Adrenal gland (tissue), 12 donors: ENCODE measurements around the gene CSNK1E. TPM values are rescaled to one million over a fixed set of nuclear protein-coding genes. Genes with fewer than 3 reads are reported as not detected.

Experiments used
- DNase-seq, 7 donors: peaks; one replicate each; pipeline ENCODE4 v3.0.0-alpha.2; 2019 to 2020
- H3K27ac ChIP-seq, 5 donors: fragments of 200-600 bp; sonication (generic) in 4 of 5; 1 replicate in 3 of 5; 2 replicates in 2 of 5; pipeline versions ENCODE4 v1.5.1 to v1.8.0; 2016 to 2020; ENCODE audit warnings: mild to moderate bottlenecking in 1 of 5
- H3K27me3 ChIP-seq: fragments of 200-600 bp; 2 replicates; pipeline ENCODE4 v1.8.0; 2021
- H3K36me3 ChIP-seq, 2 donors: fragments of 200-600 bp; replicated peaks in 1 of 2; 1 replicate in 1 of 2; 2 replicates in 1 of 2; pipeline versions ENCODE4 v1.5.1 to v1.8.0; 2018 to 2022
- H3K4me1 ChIP-seq, 2 donors: fragments of 200-600 bp; replicated peaks in 1 of 2; 1 replicate in 1 of 2; 2 replicates in 1 of 2; pipeline versions ENCODE4 v1.5.1 to v1.8.0; 2018 to 2021
- H3K4me3 ChIP-seq, 4 donors: fragments of 200-600 bp; sonication (generic) in 3 of 4; one replicate each; pipeline ENCODE4 v1.5.1; 2016 to 2018
- H3K9me3 ChIP-seq, 3 donors: fragments of 200-600 bp; sonication (generic) in 1 of 3; replicated peaks in 1 of 3; 1 replicate in 2 of 3; 2 replicates in 1 of 3; pipeline versions ENCODE4 v1.5.1 to v1.8.0; 2016 to 2021
- CTCF ChIP-seq, 6 experiments: fragments of 450-650 bp in 4 of 6; fragments of 200-600 bp in 2 of 6; sonication (generic) in 1 of 6; IDR thresholded peaks; 1 replicate in 5 of 6; 2 replicates in 1 of 6; pipeline versions ENCODE4 v1.5.1 to v1.8.0; 2016 to 2021; ENCODE audit warnings: antibody characterized with exemption in 6 of 6, mild to moderate bottlenecking in 2 of 6, moderate library complexity in 1 of 6
- POLR2A ChIP-seq, 2 donors: fragments of 450-650 bp; IDR thresholded peaks; one replicate each; pipeline ENCODE4 v1.6.1; 2017; ENCODE audit warnings: antibody characterized with exemption in 2 of 2, mild to moderate bottlenecking in 2 of 2, moderate library complexity in 1 of 2
- WGBS, 4 donors: extraction: QIAGEN DNeasy Blood & Tissue Kit in 2 of 4; methylation state at CpG; one replicate each; pipeline versions ENCODE4 v1.1.5 to v1.1.7; 2013 to 2017; 5-methylcytosine and 5-hydroxymethylcytosine counted together
- intact Hi-C, 2 donors: fragments of 100-400 bp; cut with DNase I; formaldehyde crosslinking; loops; one replicate each; pipeline versions ENCODE4 v1.14.1 to v1.15.0; 2022 to 2023
- polyA plus RNA-seq, 3 donors: library from polyadenylated mRNA; stranded (reverse); fragments of 200-250 nt in 2 of 3; fragments of 350-450 nt in 1 of 3; fragmentation: Illumina TruSeq in 1 of 3; extraction: RNeasy Lipid Tissue Mini Kit (QIAGEN cat#74804) in 1 of 3; gene quantifications; one replicate each; pipeline ENCODE4 v1.2.3, GENCODE V29; 2013 to 2014
- total RNA-seq, 9 donors: library from RNA; depleted of rRNA in 4 of 9; stranded (reverse); fragments of >200 nt in 4 of 9; fragments of 120-200 nt in 1 of 9; fragmentation: NEBNext Ultra II Directional in 1 of 9; extraction: Animal tissue kit (Norgen Biotek cat#: 25700) in 1 of 9; gene quantifications; one replicate each; pipeline versions ENCODE4 v1.1.0 to v1.2.4, GENCODE V29; 2013 to 2023
- donor health status: healthy with polysubstance abuse.
- donor health status: Bipolar disorder and iron deficiency.
- donor health status: DM: yes; HTN: yes; CAD: no.
- donor health status: DM: no; HTN: no; CAD: no.
- donor health status: DM: no; HTN: no; CAD: no.
- donor health status: DM: yes; HTN: yes; CAD: no.

CSNK1E gene
- total and polyA plus RNA-seq, 12 donors: 28.4 to 142 (median 73.7) TPM

DNA sequence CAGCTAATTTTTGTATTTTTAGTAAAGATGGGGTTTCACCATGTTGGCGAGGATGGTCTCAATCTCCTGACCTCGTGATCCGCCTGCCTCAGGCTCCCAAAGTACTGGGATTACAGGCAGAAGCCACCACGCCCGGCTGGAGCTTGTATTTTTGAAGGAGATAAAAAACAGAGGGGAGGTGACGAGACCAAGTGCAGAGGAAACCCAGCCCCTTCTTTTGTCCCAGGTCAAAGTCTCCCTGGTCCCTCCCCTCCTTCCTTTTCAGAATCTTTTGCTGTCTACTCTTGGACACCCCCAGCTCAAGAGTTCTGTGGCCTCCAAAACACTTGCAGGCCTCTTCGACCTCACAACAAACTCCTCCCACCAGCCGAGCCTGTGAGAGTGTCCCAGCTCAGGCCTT lies 32.2 kb downstream of the CSNK1E start:
- Histone ChIP-seq H3K4me3 (no peak overlapping the region), H3K27me3 (no peaks in the 10 kb centered on the region), H3K4me1 (no peaks in the 10 kb centered on the region), H3K9me3 (no peaks in the 10 kb centered on the region), H3K27ac (peak overlapping the region in 1 of 5 donors; percentile 40), H3K36me3 (no peaks in the 10 kb centered on the region)
- intact Hi-C loops: no loop called here
- DNase-seq: no peak
- 72 to 85% (median 74%) methylated on average over 8 of the region's 8 CpGs for WGBS, 4 donors
- TF ChIP-seq POLR2A (IDR thresholded peaks at IDR 0.05) (no peak), CTCF (IDR thresholded peaks at IDR 0.05) (no peak)

- Histone ChIP-seq H3K27ac (peak overlapping the region in 2 of 5 donors; percentile 32 to 78), H3K36me3 (no peaks in the 10 kb centered on the region), H3K4me3 (no peak overlapping the region), H3K27me3 (no peaks in the 10 kb centered on the region), H3K4me1 (no peaks in the 10 kb centered on the region), H3K9me3 (no peaks in the 10 kb centered on the region)
- no peak for DNase-seq
- intact Hi-C loops: no loop called here
- 67 to 90% (median 77%) methylated on average over 5 of the region's 5 CpGs for WGBS, 4 donors
- TF ChIP-seq CTCF (IDR thresholded peaks at IDR 0.05): no peak
- no peak for TF ChIP-seq POLR2A (IDR thresholded peaks at IDR 0.05)
Measured at GRCh38 chr22:38284042-38284402, 33.2 kb downstream of the CSNK1E start.

- Histone ChIP-seq H3K9me3 (no peaks in the 10 kb centered on the region), H3K27ac (no peak overlapping the region), H3K36me3 (no peaks in the 10 kb centered on the region), H3K27me3 (no peaks in the 10 kb centered on the region), H3K4me1 (no peaks in the 10 kb centered on the region), H3K4me3 (no peak overlapping the region)
- intact Hi-C loops: no loop called here
- no peak for DNase-seq
- WGBS, 4 donors: 68 to 85% (median 74%) methylated on average over 6 to 9 of the region's 9 CpGs
- TF ChIP-seq POLR2A (IDR thresholded peaks at IDR 0.05) (no peak), CTCF (IDR thresholded peaks at IDR 0.05) (no peak)
Measured at GRCh38 chr22:38282397-38282796, 34.8 kb downstream of the CSNK1E start.

- Histone ChIP-seq H3K4me3 (no peak overlapping the region), H3K27me3 (no peaks in the 10 kb centered on the region), H3K27ac (no peak overlapping the region), H3K36me3 (no peaks in the 10 kb centered on the region), H3K9me3 (no peaks in the 10 kb centered on the region), H3K4me1 (peaks cover 16% of the 10 kb centered on the region in 2 donors)
- TF ChIP-seq CTCF (IDR thresholded peaks at IDR 0.05): no peak
- WGBS, 4 donors: 67 to 88% (median 73%) methylated on average over 2 of the region's 2 CpGs
- DNase-seq: no peak
- intact Hi-C loops: no loop called here
Measured at GRCh38 chr22:38276166-38276565, 41.1 kb downstream of the CSNK1E start.
